Breast epithelium (tissue), 4 donors: ENCODE results near the gene ANG. TPM values are rescaled to one million over a fixed set of nuclear protein-coding genes. Genes with fewer than 3 reads are reported as not detected.

Source experiments
- DNase-seq, 2 donors: peaks; one replicate each; pipeline ENCODE4 v3.0.0-alpha.2; 2019; ENCODE audit warnings: low spot score in 2 of 2
- H3K27ac ChIP-seq, 2 donors: fragments of 200-600 bp; sonication (generic) in 1 of 2; one replicate each; pipeline ENCODE4 v1.5.1; 2016 to 2019; ENCODE audit warnings: mild to moderate bottlenecking in 1 of 2
- H3K27me3 ChIP-seq, 2 donors: fragments of 200-600 bp; sonication (generic) in 1 of 2; one replicate each; pipeline versions ENCODE4 v1.5.1 to v1.6.0; 2017 to 2019; ENCODE audit warnings: control low read depth in 1 of 2, mild to moderate bottlenecking in 1 of 2
- H3K36me3 ChIP-seq: fragments of 200-600 bp; one replicate; pipeline ENCODE4 v1.5.1; 2019
- H3K4me1 ChIP-seq, 2 donors: fragments of 200-600 bp; sonication (generic); one replicate each; pipeline ENCODE4 v1.5.1; 2016 to 2019; ENCODE audit warnings: control low read depth in 1 of 2
- H3K4me3 ChIP-seq, 3 donors: fragments of 200-600 bp; sonication (generic); 1 replicate in 2 of 3; 2 replicates in 1 of 3; pipeline ENCODE4 v1.5.1; 2016 to 2019; ENCODE audit warnings: mild to moderate bottlenecking in 3 of 3, moderate library complexity in 2 of 3
- H3K9me3 ChIP-seq, 2 donors: fragments of 200-600 bp; sonication (generic) in 1 of 2; one replicate each; pipeline ENCODE4 v1.5.1; 2016 to 2019; ENCODE audit warnings: control low read depth in 1 of 2
- POLR2A ChIP-seq: fragments of 450-650 bp; IDR thresholded peaks from one replicate; pipeline ENCODE4 v1.6.1; 2016; ENCODE audit warnings: antibody characterized with exemption, mild to moderate bottlenecking, moderate library complexity
- POLR2AphosphoS5 ChIP-seq, 3 donors: sonication (generic); formaldehyde crosslinking; IDR thresholded peaks; one replicate each; pipeline ENCODE4 v1.6.1; 2017; ENCODE audit warnings: antibody characterized with exemption in 3 of 3
- intact Hi-C: fragments of 100-400 bp; cut with DNase I; formaldehyde crosslinking; loops from one replicate; pipeline ENCODE4 v1.15.1; 2023; ENCODE audit warnings: low total_unique reads
- total RNA-seq, 3 donors: library from RNA; depleted of rRNA; stranded (reverse); fragments of >200 nt; gene quantifications; one replicate each; pipeline ENCODE4 v1.1.0, GENCODE V29; 2016
- TF ChIP-seq, protein P1 (sequence below), 3 donors: fragments of 450-650 bp; IDR thresholded peaks; one replicate each; pipeline ENCODE4 v1.5.1; 2016 to 2017; ENCODE audit warnings: antibody characterized with exemption in 3 of 3, mild to moderate bottlenecking in 3 of 3, moderate library complexity in 3 of 3

The ANG gene
- total RNA-seq, 3 donors from 2014 or later, result 49.2 to 59.8 (median 55.5) TPM

DNA sequence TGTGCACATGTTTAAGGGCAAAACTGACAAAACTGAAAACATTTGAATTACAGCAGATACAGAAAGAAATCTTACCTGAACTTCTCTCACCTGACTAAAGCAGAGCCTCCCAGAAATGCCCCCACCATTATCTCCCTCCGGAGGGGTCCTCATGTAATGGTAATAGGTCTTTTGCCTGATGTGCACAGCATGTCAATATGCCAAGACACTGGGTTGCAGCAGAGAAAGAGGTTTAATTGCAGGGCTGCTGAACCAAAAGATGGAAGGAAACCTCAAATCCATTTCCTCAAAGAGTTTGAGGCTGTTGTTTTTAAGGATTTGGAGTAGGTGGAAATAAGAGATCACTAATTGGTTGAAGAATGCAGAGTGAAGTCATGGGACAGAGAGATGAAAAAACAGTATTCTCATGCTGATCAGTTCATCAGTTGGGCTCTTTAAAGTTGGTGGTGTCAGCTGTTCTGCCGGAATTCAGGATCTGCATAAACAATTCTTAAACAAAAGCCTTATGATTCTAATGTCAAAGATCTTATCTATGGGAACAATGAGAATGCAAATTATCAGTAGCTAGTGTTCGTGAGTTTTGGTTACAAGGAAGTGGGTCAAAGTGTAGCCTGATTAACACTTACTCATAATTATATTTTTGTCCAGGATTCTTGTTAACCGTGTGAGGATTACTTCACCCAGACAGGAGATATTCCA is 18.2 kb downstream of the ANG start:
- Histone ChIP-seq H3K4me3 (no peak overlapping the region), H3K9me3 (no peaks in the 10 kb centered on the region), H3K27me3 (no peaks in the 10 kb centered on the region), H3K27ac (peak overlapping the region; percentile 65 to 68), H3K36me3 (no peaks in the 10 kb centered on the region), H3K4me1 (peaks cover 0 to 3% of the 10 kb centered on the region in 2 donors)
- TF ChIP-seq, protein P1, sequence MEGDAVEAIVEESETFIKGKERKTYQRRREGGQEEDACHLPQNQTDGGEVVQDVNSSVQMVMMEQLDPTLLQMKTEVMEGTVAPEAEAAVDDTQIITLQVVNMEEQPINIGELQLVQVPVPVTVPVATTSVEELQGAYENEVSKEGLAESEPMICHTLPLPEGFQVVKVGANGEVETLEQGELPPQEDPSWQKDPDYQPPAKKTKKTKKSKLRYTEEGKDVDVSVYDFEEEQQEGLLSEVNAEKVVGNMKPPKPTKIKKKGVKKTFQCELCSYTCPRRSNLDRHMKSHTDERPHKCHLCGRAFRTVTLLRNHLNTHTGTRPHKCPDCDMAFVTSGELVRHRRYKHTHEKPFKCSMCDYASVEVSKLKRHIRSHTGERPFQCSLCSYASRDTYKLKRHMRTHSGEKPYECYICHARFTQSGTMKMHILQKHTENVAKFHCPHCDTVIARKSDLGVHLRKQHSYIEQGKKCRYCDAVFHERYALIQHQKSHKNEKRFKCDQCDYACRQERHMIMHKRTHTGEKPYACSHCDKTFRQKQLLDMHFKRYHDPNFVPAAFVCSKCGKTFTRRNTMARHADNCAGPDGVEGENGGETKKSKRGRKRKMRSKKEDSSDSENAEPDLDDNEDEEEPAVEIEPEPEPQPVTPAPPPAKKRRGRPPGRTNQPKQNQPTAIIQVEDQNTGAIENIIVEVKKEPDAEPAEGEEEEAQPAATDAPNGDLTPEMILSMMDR (IDR thresholded peaks at IDR 0.05), result no peak
- TF ChIP-seq POLR2A (no peak), POLR2AphosphoS5 (IDR thresholded peaks at IDR 0.05) (no peak)
- intact Hi-C loops, result no loop called here
- DNase-seq, result no peak

DNA sequence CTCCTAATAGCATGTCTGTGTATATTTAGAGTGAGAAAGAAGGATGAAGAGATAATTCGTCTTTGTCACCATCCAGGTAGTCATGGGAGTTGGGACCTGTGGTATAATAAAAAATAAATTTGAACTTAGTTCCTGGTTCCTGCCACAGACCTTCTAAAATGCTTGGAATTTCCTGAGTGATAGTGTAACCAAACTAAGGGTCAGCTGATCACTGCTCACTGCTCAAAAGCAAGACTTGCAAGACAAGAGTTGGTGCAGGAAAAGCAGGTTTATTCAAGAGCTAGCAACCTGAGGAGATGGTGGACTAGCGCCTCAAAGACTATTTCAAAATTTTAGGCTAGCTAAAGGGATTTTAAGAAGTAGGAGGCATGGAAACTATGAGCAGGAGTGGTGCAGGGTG is 19.1 kb downstream of the ANG start:
- intact Hi-C loops, result no loop called here
- H3K27ac ChIP-seq, result peak overlapping the region; percentile 65 to 68

DNA sequence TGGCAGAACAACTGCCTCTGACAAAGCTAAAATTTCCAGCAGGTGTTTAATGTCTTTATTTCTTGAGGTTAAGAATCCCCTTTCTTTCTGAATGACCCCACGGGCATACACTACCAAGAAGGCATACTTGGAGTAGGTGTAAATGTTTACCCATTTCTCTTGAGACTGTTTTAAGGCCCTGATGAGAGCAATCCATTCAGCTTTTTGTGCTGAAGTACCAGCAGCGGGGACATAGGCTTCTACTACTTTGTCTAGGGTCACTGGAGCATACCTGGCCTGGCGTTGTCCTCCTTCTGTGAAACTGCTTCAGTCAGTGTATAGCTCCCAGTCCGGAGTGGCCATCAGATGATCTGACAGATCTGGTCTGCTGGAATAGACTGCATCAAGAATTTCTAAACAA is 22.7 kb downstream of the ANG start:
- intact Hi-C loops, result no loop called here

More for the DNA sequence above, 19.1 kb downstream of the ANG start:
- H3K4me1 ChIP-seq, result peaks cover 0 to 3% of the 10 kb centered on the region in 2 donors
- DNase-seq, result peak in 1 of 2 donors; percentile 43
- no peaks in the 10 kb centered on the region for H3K36me3 ChIP-seq
- H3K27me3 ChIP-seq, result no peaks in the 10 kb centered on the region
- no peaks in the 10 kb centered on the region for H3K9me3 ChIP-seq
- TF ChIP-seq, protein P1 (IDR thresholded peaks at IDR 0.05), result no peak
- TF ChIP-seq POLR2AphosphoS5 (IDR thresholded peaks at IDR 0.05), result peak in 1 of 3 donors; percentile 56
- no peak overlapping the region for H3K4me3 ChIP-seq

DNA sequence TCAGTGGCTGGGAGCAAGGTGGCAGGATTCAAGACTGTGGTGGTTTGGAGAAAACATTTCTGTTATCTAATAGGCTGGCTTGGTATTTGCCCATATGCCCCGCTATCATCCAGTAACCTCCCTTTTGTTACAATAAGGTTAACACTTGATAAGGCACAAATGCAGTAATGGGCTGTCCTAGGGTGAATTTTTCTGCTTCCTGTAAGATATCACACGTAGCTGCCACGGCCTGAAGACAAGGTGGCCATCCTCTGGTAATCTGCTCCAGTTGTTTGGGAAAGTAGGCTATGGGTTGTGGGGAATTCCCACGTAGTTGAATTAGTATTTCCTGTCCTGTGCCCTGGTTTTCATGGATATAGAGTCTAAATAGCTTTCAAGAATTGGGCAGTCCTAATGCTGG is 23.1 kb downstream of the ANG start:
- H3K27me3 ChIP-seq, result no peaks in the 10 kb centered on the region
- H3K4me1 ChIP-seq, result peaks cover 0 to 3% of the 10 kb centered on the region in 2 donors
- no peak overlapping the region for H3K27ac ChIP-seq
- H3K4me3 ChIP-seq, result no peak overlapping the region
- intact Hi-C loops, result no loop called here
- TF ChIP-seq, protein P1 (IDR thresholded peaks at IDR 0.05), result no peak
- TF ChIP-seq POLR2A (no peak), POLR2AphosphoS5 (IDR thresholded peaks at IDR 0.05) (no peak)
- DNase-seq, result no peak
- H3K9me3 ChIP-seq, result no peaks in the 10 kb centered on the region
- no peaks in the 10 kb centered on the region for H3K36me3 ChIP-seq

More for the DNA sequence above, 22.7 kb downstream of the ANG start:
- no peaks in the 10 kb centered on the region for H3K9me3 ChIP-seq
- TF ChIP-seq, protein P1 (IDR thresholded peaks at IDR 0.05), result no peak
- TF ChIP-seq POLR2AphosphoS5 (IDR thresholded peaks at IDR 0.05) (no peak), POLR2A (no peak)
- H3K4me1 ChIP-seq, result peaks cover 0 to 3% of the 10 kb centered on the region in 2 donors
- H3K27ac ChIP-seq, result no peak overlapping the region
- H3K27me3 ChIP-seq, result no peaks in the 10 kb centered on the region
- no peak for DNase-seq
- no peak overlapping the region for H3K4me3 ChIP-seq
- no peaks in the 10 kb centered on the region for H3K36me3 ChIP-seq

DNA sequence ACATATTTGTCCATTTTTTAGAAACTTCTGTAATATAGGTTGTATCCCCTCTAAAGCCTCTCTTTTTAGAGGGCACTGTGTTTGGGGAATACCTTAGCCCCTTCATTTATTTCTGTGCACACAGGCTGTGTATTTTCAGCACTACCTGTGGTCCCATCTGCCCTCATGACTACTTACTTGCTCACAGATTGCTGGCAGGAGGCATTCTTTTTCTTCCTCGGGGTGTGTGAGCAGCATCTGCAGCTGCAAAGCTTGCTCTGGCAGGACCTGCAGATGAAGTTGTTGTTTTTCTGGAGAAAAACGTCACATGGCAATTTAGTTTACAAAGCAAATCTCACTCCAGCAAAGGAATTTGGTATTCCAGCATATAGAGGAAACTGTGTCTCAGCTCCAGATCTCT is 24.3 kb downstream of the ANG start:
- Histone ChIP-seq H3K9me3 (no peaks in the 10 kb centered on the region), H3K4me1 (peaks cover 0 to 2% of the 10 kb centered on the region in 2 donors), H3K36me3 (no peaks in the 10 kb centered on the region), H3K4me3 (no peak overlapping the region), H3K27me3 (no peaks in the 10 kb centered on the region), H3K27ac (no peak overlapping the region)
- no peak for DNase-seq
- TF ChIP-seq POLR2AphosphoS5 (IDR thresholded peaks at IDR 0.05), result no peak
- TF ChIP-seq, protein P1 (IDR thresholded peaks at IDR 0.05), result no peak
- TF ChIP-seq POLR2A, result no peak
- intact Hi-C loops, result no loop called here
